ENCODE measurements around the gene RRAS2.
"Not testable (repeated sequence)": the region's sequence is repeated elsewhere in the genome, so short reads cannot be mapped to it uniquely, and the experiment has no call there.

RRAS2 gene

DNA sequence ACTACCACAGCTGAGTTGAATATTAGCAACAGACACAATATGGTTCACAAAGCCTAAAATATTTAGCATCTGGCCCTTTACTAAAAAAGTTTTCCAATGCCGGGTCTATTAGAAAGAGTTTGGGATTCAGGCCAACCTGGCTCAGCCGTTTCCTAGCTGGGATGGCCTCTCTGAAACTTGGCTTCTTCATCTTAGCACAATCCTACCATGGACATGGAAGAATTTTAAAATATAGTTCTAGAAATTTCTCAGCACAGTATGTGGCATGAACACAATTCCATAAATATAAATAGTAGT lies 103.8 kb downstream of the RRAS2 start:
- no peak for DNase-seq (ENCODE audit: low read depth in 2 of 2)

DNA sequence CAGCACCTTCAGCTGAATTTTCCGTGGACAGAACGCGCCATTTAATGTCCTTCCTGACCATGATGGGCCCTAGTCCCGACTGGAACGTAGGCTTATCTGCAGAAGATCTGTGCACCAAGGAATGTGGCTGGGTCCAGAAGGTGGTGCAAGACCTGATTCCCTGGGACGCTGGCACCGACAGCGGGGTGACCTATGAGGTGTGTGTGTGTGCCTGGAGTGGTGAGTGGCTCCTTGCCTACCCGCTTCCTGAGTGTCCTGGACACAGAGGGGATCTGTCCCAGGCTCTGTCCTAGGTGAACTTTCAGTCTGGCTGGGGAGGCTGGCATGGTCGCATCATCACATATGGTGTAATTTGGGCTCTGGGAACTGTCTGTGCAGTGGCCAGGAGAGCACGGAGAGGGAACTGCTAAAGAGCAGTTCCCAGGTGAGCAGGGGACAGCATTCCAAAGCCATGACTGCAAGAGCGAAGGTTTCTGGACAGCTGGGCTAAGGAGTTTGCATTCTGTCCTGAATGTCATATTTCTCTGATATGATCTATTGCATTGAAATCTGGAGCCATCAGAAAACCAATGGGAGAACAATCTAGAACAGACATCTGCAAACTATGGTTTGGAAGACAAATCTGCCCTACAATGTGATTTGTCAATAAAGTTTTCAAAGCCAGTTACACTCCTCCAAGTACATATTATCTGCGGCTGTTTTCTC lies 104.3 kb downstream of the RRAS2 start:
- DNase-seq (ENCODE audit: low read depth in 2 of 2) = no peak

DNA sequence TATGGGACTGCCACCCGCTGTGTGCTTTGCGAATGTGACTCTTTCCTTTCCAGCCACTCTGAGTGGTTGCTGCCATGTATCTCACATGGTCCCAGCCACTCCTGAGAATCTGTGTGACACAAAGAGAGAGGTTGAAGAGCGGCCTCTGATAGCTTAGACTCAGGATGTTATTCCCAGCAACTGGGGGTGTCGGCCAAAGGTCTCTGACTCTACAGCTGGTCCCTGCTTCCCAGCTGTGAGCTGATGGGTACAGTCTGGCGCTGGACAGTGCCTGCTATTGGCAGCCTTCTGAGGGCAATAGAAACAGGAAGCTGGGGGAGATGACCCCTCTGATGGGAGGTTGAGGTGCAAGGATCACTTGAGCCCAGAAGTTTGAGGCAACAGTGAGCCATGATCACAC lies 105.1 kb downstream of the RRAS2 start:
- DNase-seq (ENCODE audit: low read depth in 2 of 2) = no peak

DNA sequence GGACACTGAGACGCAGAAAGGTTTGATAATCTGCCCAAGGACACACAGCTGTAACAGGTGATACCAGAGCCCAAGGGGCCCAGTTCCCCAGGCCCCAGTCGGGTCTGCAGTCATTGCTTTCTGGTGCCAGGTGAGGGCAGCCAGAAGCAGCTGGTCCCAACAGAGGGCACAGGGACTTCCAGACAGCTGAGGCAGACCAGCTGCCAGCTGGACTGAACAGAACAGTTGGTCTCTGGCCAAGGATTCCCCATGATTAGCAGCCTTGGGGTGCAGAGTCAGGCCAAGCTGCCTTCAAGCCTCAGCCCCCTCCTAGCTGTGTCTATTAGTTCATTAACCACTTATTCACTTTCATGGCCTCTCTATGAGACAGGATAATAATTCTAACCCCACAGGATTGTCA lies 105.6 kb downstream of the RRAS2 start:
- DNase-seq (ENCODE audit: low read depth in 2 of 2) = no peak

DNA sequence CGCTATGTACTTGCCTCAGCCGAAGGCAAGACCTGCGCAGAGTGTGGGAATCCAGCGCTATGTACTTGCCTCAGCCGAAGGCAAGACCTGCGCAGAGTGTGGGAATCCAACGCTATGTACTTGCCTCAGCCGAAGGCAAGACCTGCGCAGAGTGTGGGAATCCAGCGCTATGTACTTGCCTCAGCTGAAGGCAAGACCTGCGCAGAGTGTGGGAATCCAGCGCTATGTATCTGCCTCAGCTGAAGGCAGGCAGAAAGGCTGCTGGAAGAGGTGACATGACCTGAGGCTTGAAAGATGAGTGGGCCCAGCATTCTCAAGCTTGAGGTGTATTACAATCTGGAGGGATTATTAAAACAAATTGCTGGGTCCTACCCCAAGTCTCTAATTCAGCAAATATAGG lies 106.5 kb downstream of the RRAS2 start:
- not testable (repeated sequence) for DNase-seq (ENCODE audit: low read depth in 2 of 2)

DNA sequence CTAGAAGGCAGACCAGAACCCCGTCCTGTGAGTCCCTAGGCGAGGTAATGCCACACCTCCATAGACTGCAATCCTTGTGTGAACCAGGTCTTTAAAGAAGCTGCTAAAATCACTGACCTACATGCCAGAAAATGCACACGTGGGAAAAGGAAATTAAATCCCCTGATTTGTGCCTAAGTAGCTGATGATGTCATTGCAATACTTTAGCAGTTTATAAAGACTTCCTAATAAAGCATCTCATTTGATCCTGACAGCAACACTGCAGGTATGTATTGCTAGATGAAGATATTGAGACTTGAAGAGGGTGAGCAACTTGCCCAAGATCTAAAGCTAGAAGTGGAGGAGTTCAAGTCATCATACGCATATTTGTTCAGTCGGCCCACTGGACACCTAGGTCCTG lies 107.2 kb downstream of the RRAS2 start:
- DNase-seq (ENCODE audit: low read depth in 2 of 2) = no peak

DNA sequence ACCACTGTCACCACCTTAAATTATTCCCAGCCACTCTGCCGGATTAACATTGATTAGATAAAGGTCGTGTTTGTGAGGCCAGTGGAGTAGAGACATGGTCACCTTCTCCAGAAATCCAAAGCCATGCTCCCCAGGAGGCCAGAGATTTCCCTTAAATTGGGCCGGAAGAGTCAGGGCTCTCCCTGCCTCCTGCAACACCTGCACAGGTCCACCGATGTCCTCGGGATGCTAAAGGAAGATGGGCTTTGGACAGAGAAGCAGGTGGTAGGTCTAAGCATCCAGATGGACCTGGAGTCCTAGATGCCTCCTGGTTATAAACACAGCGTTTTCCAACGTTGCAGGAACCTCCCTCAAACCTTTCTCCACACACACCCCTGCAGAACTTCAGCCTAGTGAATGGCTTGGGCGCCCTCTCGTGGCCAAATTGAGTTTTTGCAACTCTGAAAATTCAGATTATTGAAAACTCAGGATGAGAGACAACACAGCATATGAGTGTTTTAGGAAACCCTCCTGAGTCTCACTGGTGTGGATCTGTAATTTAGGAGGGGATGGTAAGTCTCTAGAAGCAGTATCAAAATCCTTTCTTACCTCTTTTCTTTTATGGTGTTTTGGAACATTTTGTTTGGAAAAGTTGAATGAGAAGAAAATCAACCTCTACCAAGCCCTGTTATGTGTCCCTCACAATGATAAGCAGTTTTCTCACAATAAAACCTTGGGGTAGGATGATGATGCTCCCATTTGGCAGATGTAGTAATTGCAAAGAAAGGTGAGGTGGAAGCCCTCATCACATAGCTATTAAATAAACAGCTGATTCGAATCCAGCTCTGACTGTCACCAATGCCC lies 109.6 kb downstream of the RRAS2 start:
- peak; percentile 41 to 61 for DNase-seq (ENCODE audit: low read depth in 2 of 2)

DNA sequence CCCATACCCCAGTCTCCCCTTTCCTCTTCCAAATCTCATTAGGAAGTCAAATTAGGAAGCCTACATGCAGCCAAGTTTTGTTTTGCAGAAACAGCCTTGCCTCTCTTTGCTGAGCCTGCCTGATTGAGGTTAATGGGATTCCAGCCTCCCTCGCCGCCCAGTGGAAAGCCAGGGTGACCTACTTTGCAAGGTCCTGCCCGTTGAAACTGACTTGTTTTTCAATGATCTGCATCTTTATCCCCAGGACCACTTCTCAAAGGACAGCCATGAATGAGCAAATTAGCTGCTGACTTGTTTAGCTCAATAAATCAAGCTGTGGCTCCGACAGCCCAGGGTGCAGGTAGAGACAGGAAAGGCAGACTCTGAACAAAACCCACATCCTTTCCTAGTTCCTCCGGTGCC lies 110.4 kb downstream of the RRAS2 start:
- no peak for DNase-seq (ENCODE audit: low read depth in 2 of 2)

DNA sequence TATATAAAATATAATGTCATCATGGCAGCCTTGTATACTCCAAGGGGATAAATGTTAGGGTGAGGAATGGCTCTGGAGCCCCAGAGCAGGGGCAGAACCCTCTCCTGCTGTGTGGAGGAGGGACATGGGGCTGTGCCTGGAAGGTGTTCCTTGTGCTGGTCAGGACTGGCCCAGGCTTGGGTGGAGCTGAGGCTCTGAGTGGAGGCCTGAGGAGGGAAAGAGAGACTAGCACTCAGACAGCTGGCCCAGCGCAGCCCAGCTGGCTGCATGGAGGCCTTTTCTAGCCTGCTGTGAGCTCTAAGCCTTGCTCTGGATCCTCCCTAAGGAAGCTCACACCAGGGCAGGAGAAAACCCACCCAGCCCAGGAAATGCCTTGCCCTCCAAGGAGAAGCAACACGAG lies 113.5 kb downstream of the RRAS2 start:
- no peak for DNase-seq (ENCODE audit: low read depth in 2 of 2)

DNA sequence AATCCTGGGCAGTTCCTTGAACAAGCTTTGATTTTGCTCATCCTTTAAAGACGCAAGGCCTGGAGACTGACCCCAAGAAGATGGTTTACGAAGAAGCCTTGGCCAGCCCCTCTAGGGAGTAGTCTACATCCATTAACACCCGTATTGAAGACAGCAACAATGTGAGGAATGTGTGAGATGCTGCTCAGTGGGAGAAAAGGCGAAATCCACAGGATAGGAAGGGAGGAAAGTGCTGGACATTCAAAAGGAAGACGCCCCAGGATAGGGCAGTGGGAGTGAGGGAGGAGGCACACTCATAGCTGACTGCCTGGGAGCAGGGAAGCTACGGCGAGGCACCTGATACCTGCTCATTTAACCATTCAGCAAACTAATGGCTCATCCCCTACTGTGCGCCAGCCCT lies 114.1 kb downstream of the RRAS2 start:
- DNase-seq (ENCODE audit: low read depth in 2 of 2) = no peak

DNA sequence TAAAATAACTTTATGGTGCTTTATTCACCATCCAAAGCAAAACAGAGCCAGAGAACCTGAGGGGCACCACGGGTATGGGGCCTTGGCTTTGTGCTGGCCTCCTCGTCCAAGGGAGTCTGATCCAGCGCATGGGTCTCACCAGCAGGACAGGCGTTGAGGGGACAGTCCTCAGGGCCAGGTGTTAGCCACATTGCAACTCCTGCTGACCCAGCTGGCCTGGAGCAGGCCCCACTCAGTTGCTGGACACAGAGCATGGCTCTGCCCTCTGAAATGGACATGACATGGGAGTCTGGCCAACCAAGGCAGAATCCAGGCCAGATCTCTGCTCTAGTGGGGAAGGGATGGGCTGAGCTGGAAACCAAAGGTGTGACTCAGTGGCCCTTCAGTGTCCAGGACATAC lies 116.2 kb downstream of the RRAS2 start:
- no peak for DNase-seq (ENCODE audit: low read depth in 2 of 2)

DNA sequence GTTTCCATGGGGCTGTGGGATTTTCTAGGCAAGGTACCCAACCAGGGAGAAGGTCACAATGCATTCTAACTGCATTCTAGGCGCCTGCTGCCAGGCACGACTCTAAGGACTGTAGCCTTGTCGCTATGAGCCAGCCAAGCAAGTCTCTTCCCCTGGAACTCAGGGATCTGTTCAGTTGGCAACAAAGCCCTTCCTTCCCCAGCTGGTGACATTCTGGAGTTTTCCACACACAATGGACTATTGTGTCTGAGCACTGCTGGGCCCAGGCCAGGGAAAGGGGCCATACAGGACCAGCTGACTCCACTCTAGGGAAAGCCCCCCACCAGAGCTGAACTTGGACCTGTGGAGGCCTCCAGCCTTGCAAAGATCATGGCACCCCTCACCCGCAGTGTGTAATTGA lies 116.8 kb downstream of the RRAS2 start:
- no peak for DNase-seq (ENCODE audit: low read depth in 2 of 2)

DNA sequence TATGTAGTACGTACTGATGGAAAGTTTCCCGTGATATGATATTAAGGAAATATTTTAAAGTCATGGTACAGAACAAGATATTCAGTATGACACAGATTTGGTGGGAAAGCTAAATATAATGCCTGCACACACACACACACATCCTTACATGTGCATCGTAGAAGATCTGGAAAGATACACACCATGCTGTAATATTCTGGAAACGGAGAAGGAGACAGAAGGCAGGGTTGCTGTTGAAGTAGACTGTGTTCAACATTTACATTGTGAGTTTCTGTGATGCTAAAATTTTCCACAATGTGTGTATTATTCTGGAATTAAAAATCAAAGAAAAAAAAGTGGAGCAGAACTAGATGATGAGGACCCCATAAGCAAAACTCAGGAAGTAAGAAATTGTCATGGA lies 118.0 kb downstream of the RRAS2 start:
- no peak for DNase-seq (ENCODE audit: low read depth in 2 of 2)

DNA sequence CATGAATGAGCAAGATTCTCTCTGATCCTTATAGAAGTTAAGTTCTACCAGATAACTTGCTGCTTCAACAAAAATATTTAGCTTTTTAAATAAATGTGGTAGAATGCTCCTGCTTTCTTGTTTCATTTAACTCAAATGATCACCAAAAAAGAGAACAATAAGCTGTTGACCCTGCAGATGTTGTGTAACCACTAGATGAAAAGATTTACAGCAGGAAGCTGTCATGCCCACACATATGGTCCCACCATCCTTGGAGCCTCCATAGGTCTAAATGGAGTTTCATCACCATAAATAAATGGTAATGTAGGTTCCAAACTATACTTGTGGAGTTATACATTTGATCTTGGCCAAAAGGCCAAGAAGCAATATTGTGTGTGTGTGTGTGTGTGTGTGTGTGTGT lies 118.8 kb downstream of the RRAS2 start:
- no peak for DNase-seq (ENCODE audit: low read depth in 2 of 2)

DNA sequence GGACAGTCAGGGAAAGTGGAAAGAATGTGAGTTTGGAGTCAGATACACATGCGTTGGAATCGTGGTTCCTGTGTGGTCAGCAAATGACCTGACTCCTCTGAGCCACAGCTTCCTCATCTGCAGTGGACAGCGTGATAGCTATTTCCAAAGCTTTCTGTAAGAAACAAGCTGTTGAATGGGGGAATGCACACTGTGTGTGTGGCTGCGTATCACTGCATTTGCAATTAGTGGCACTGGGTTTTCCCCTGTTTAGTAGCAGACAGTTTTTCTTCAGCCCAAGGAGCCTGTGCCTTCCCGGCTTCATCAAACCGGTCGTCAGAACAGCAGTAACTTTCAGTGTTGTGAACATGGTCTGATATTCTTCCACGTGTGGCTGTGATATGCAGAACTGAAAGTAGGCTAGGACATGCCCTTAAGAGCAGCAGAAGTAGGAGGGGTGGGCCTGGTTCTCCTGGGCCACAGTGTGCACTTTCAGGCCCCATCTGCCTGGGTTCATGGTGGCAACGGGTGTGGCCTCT lies 121.5 kb downstream of the RRAS2 start:
- no peak for DNase-seq (ENCODE audit: low read depth in 2 of 2)

DNA sequence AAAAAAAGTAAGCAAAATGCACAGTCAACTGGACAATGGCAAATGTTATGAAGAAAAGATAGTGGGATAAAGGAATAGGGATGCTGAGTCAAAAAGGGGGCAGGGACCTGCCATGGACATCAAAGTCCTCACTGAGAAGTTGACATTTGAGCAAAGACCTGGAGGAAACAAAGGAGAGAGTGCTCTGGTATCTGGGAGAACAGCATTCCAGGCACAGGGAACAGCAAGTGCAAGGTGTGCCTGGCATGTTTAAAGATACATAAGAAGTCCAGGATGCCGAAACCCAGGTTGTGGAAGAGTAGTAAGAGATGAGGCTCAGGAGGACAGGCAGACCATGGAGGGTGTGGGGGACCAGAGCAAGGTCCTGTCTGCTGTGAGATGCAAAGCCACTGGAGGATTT lies 123.3 kb downstream of the RRAS2 start:
- DNase-seq (ENCODE audit: low read depth in 2 of 2) = no peak

DNA sequence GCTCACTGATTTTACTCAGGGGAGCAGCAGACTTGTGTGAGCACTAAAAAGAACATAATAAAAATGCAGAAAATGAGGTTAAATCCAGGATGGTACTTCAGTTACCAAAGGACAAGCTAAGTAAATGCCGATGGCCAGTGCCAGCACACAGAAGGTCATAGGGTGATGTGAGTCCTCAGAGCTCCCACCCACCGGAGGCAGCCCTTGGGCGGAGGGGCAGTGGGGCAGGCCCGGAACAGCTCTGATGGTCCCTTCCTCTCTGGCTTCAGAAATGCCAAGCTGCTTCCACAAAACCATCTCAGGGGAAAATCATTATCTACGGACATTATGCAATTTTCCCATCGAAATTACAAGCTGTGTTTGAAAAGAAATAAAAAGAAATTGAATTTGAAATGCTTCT lies 124.5 kb downstream of the RRAS2 start:
- DNase-seq (ENCODE audit: low read depth in 2 of 2) = no peak

DNA sequence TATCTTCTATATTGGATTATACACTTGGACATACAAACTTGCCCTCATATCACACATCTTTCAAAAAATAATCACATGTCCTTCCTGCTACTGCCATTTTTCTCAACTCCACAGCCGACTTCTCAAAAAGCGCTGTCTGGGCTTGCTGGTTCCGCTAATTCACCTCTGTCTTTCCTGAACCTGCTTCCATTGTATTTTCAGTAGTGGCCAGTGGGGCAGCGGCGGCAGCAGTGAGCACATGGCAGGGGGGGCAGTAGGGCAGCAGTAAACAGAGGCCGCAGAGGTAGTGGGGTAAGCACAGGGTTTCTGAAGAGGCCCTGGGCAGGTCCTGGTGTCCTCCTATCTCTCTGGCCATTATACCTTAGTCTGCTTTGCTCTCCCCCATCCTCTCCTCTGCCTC lies 126.3 kb downstream of the RRAS2 start:
- no peak for DNase-seq (ENCODE audit: low read depth in 2 of 2)

DNA sequence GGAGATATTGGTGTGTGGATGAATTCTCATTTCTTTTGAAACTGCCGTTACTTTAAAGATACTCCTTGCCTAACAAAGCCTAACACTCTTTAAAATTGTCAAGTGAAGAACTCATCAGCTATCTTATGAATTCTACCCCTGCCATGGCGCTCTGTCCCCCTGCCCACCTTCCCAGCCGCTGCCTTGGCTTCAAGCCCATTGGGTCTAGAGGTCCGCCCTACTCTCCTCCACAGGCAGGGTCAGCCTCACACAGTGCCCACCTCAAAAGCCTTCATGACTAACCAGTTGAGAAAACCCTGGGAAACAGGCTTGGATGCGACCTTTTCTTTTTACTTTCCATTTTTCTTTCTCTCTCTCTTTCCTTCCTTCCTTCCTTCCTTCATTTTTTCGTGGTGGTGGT lies 128.6 kb downstream of the RRAS2 start:
- DNase-seq (ENCODE audit: low read depth in 2 of 2) = no peak

DNA sequence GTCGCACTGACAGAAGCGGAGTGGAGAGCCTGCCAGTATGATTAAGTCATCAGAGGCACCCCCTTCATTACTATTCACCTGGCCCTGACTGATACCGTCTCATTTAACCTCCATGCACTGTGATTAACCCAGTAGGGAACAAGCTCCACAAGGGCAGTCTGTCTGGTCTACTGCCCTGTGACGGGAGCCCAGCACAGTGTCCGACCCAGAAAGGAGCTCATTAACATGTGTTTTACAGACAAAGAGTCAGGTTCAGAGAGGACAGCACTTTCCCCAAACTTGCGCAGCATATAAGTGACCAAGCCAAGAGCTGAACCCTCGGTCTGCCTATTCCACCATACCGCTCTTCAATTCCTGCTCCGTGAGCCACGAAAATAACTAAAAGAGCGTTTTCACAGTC lies 129.5 kb downstream of the RRAS2 start:
- DNase-seq (ENCODE audit: low read depth in 2 of 2) = no peak

DNA sequence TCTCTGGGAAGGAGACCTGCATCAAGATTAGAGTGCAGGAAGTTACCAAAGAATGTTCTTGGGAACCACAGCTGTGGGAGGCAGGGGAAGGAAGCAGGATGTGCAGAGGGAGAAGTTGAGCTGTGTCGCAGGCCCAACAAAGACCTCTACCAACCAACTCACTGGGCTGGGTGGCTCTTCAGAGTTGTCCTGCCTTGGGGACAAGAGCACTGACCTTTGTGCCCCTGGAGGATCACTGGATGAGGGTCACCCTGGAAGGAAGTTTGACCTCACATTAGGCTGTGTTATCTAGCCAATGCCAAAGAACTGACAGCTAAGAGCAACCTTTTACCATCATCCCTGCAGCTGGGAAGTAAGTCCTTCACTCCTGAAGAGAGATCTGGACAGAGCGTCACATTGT lies 130.6 kb downstream of the RRAS2 start:
- DNase-seq (ENCODE audit: low read depth in 2 of 2) = no peak

Data from stimulated activated CD4-positive, alpha-beta T cell treated with anti-CD3 and anti-CD28 coated beads, Interleukin-4, amount 100 ng/mL, for 48 hours (primary cell).